HUES64 (cell line): ENCODE measurements around the gene LEMD1.

Source experiments
- H3K27ac ChIP-seq: 2 replicates; pipeline ENCODE4 v1.7.0; 2013; ENCODE audit warnings: low read depth, low read length, inconsistent platforms
- H3K27me3 ChIP-seq: 2 replicates; pipeline ENCODE4 v1.6.1; 2013; ENCODE audit warnings: mild to moderate bottlenecking, low read length; ENCODE audit not compliant: insufficient read depth
- H3K36me3 ChIP-seq: 2 replicates; pipeline ENCODE4 v1.6.1; 2013; ENCODE audit warnings: mild to moderate bottlenecking, low read length; ENCODE audit not compliant: insufficient read depth
- H3K4me1 ChIP-seq: 2 replicates; pipeline ENCODE4 v1.6.1; 2013; ENCODE audit warnings: mild to moderate bottlenecking, low read length, moderate library complexity; ENCODE audit not compliant: insufficient read depth
- H3K4me3 ChIP-seq: 2 replicates; pipeline ENCODE4 v1.5.1; 2013; ENCODE audit warnings: mild to moderate bottlenecking, low read length, moderate library complexity
- H3K9ac ChIP-seq: 2 replicates; pipeline ENCODE4 v1.6.1; 2013; ENCODE audit warnings: mild to moderate bottlenecking, low read depth, low read length
- H3K9me3 ChIP-seq: 2 replicates; pipeline ENCODE4 v1.6.1; 2013; ENCODE audit warnings: low read depth, low read length; ENCODE audit not compliant: insufficient read depth
- WGBS: fragments of 150-250, 120-280 bp; methylation state at CpG from one replicate; pipeline ENCODE4 v1.1.7; 2013; ENCODE audit warnings: missing lambda C conversion rate; 5-methylcytosine and 5-hydroxymethylcytosine counted together

The LEMD1 gene

GRCh38 chr1:205351984-205352713, 69.7 kb downstream of the LEMD1 start:
- 70% methylated on average over 10 of the region's 11 CpGs for WGBS
- Histone ChIP-seq H3K36me3 (no peaks in the 10 kb centered on the region), H3K4me3 (no peak overlapping the region), H3K9me3 (no peaks in the 10 kb centered on the region), H3K9ac (no peak overlapping the region), H3K4me1 (peaks cover 64% of the 10 kb centered on the region), H3K27me3 (no peaks in the 10 kb centered on the region), H3K27ac (no peak overlapping the region)

- Histone ChIP-seq H3K9ac (peak overlapping the region; percentile 37; the same call in 1 of the 2 replicates), H3K4me3 (no peak overlapping the region), H3K27ac (peak overlapping the region; percentile 63), H3K36me3 (no peaks in the 10 kb centered on the region), H3K4me1 (peaks cover 50% of the 10 kb centered on the region), H3K9me3 (no peaks in the 10 kb centered on the region), H3K27me3 (peaks cover 6% of the 10 kb centered on the region; the same call in 1 of the 2 replicates)
- 39% methylated on average over 8 of the region's 8 CpGs for WGBS
Measured at GRCh38 chr1:205350691-205351141, 71.1 kb downstream of the LEMD1 start.

GRCh38 chr1:205350124-205350523, 71.7 kb downstream of the LEMD1 start:
- Histone ChIP-seq H3K27me3 (peaks cover 10% of the 10 kb centered on the region), H3K36me3 (no peaks in the 10 kb centered on the region), H3K9ac (peak overlapping the region; percentile 37; the same call in 1 of the 2 replicates), H3K4me3 (no peak overlapping the region), H3K27ac (peak overlapping the region; percentile 63), H3K9me3 (no peaks in the 10 kb centered on the region), H3K4me1 (peaks cover 44% of the 10 kb centered on the region)
- WGBS: 75% methylated on average over 4 of the region's 4 CpGs

GRCh38 chr1:205348554-205349487, 73.0 kb downstream of the LEMD1 start:
- peaks cover 47% of the 10 kb centered on the region for H3K4me1 ChIP-seq
- no peak overlapping the region for H3K27ac ChIP-seq
- WGBS: 54% methylated on average over 5 of the region's 5 CpGs
- no peak overlapping the region for H3K9ac ChIP-seq
- H3K27me3 ChIP-seq: peaks cover 22% of the 10 kb centered on the region
- H3K9me3 ChIP-seq: no peaks in the 10 kb centered on the region
- H3K4me3 ChIP-seq: no peak overlapping the region
- H3K36me3 ChIP-seq: no peaks in the 10 kb centered on the region

GRCh38 chr1:205346956-205347574, 74.8 kb downstream of the LEMD1 start:
- Histone ChIP-seq H3K9ac (no peak overlapping the region), H3K36me3 (no peaks in the 10 kb centered on the region), H3K9me3 (no peaks in the 10 kb centered on the region), H3K4me3 (no peak overlapping the region), H3K4me1 (peaks cover 38% of the 10 kb centered on the region), H3K27ac (no peak overlapping the region), H3K27me3 (peaks cover 40% of the 10 kb centered on the region)
- 89% methylated on average over 10 of the region's 10 CpGs for WGBS

- Histone ChIP-seq H3K36me3 (no peaks in the 10 kb centered on the region), H3K9me3 (no peaks in the 10 kb centered on the region), H3K4me1 (peaks cover 31% of the 10 kb centered on the region), H3K27ac (no peak overlapping the region), H3K27me3 (peaks cover 42% of the 10 kb centered on the region), H3K4me3 (no peak overlapping the region), H3K9ac (no peak overlapping the region)
- 90% methylated on average over 11 of the region's 11 CpGs for WGBS
Measured at GRCh38 chr1:205345761-205346160, 76.1 kb downstream of the LEMD1 start.

GRCh38 chr1:205344066-205344928, 77.6 kb downstream of the LEMD1 start:
- WGBS: 10% methylated on average over 56 of the region's 59 CpGs
- H3K27me3 ChIP-seq: peaks cover 42% of the 10 kb centered on the region

GRCh38 chr1:205343431-205344065, 78.3 kb downstream of the LEMD1 start:
- Histone ChIP-seq H3K27ac (no peak overlapping the region), H3K36me3 (no peaks in the 10 kb centered on the region), H3K27me3 (peaks cover 42% of the 10 kb centered on the region), H3K4me3 (peak overlapping the region; percentile 57), H3K9me3 (no peaks in the 10 kb centered on the region), H3K4me1 (peaks cover 10% of the 10 kb centered on the region; the same call in 1 of the 2 replicates), H3K9ac (no peak overlapping the region)
- WGBS: 2% methylated on average over 63 of the region's 63 CpGs

More at GRCh38 chr1:205344066-205344928, 77.6 kb downstream of the LEMD1 start:
- Histone ChIP-seq H3K9me3 (no peaks in the 10 kb centered on the region), H3K9ac (no peak overlapping the region), H3K27ac (no peak overlapping the region), H3K4me1 (peaks cover 17% of the 10 kb centered on the region; the same call in 1 of the 2 replicates), H3K36me3 (no peaks in the 10 kb centered on the region), H3K4me3 (peak overlapping the region; percentile 57)

GRCh38 chr1:205342986-205343385, 78.9 kb downstream of the LEMD1 start:
- peaks cover 42% of the 10 kb centered on the region for H3K27me3 ChIP-seq
- peak overlapping the region; percentile 57 for H3K4me3 ChIP-seq
- H3K36me3 ChIP-seq: no peaks in the 10 kb centered on the region
- H3K9me3 ChIP-seq: no peaks in the 10 kb centered on the region
- WGBS: 80% methylated on average over 12 of the region's 12 CpGs
- no peak overlapping the region for H3K27ac ChIP-seq
- H3K4me1 ChIP-seq: 0 out of 2 replicates have a peak, but pooled peaks cover 5% of the 10 kb centered on the region
- no peak overlapping the region for H3K9ac ChIP-seq

GRCh38 chr1:205340676-205341075, 81.2 kb downstream of the LEMD1 start:
- Histone ChIP-seq H3K9me3 (no peaks in the 10 kb centered on the region), H3K4me1 (0 out of 2 replicates have a peak, but pooled peaks cover 8% of the 10 kb centered on the region), H3K36me3 (no peaks in the 10 kb centered on the region), H3K9ac (no peak overlapping the region), H3K27me3 (peaks cover 36% of the 10 kb centered on the region), H3K4me3 (no peak overlapping the region), H3K27ac (no peak overlapping the region)
- WGBS: 100% methylated on average over 1 of the region's 1 CpG
